GOT3 (cell line): ENCODE measurements around the gene SRRM4.

Experiments
- DNase-seq: peaks from one replicate; lab custom pipeline; 2025; ENCODE audit warnings: mixed read lengths; lab: John Stamatoyannopoulos, UW

The SRRM4 gene

GRCh38 chr12:119204671-119205285 lies 223.4 kb downstream of the SRRM4 start:
- DNase-seq: no peak

GRCh38 chr12:119206348-119207062 lies 225.2 kb downstream of the SRRM4 start:
- no peak for DNase-seq

GRCh38 chr12:119207063-119207560 lies 225.8 kb downstream of the SRRM4 start:
- no peak for DNase-seq

- DNase-seq: peak; percentile 32
Observed at GRCh38 chr12:119208626-119209061, 227.3 kb downstream of the SRRM4 start.

GRCh38 chr12:119211884-119212283 lies 230.5 kb downstream of the SRRM4 start:
- no peak for DNase-seq
